ENCODE results near the gene PITRM1.

Gene PITRM1

GRCh38 chr10:3105166-3105565 is 67.4 kb downstream of the PITRM1 start:
- no peak overlapping the region for H3K27ac ChIP-seq (replicated peaks)
- no peaks in the 10 kb centered on the region for H3K27me3 ChIP-seq (ENCODE audit: insufficient read depth, poor library complexity, severe bottlenecking)
- TF ChIP-seq GABPA (IDR thresholded peaks at IDR 0.05; ENCODE audit: low read depth) (no peak), SPI1 (IDR thresholded peaks at IDR 0.05; ENCODE audit: borderline replicate concordance, low read depth) (no peak), POLR2AphosphoS5 (IDR thresholded peaks at IDR 0.05; ENCODE audit: low read depth) (no peak), CTCF (IDR thresholded peaks at IDR 0.05; ENCODE audit: insufficient read depth, low read length) (no peak), REST (IDR thresholded peaks at IDR 0.05; ENCODE audit: insufficient replicate concordance, low read depth) (no peak)
- DNase-seq (ENCODE audit: low read depth in 1 of 2, low spot score in 1 of 2): no peak
- H3K4me3 ChIP-seq (replicated peaks; ENCODE audit: insufficient read depth, low read length): no peak overlapping the region

- Histone ChIP-seq H3K4me3 (replicated peaks; ENCODE audit: insufficient read depth, low read length) (no peak overlapping the region), H3K27ac (replicated peaks) (no peak overlapping the region), H3K27me3 (ENCODE audit: insufficient read depth, poor library complexity, severe bottlenecking) (no peaks in the 10 kb centered on the region)
- no peak for TF ChIP-seq SPI1 (IDR thresholded peaks at IDR 0.05; ENCODE audit: borderline replicate concordance, low read depth)
- no peak for TF ChIP-seq CTCF (IDR thresholded peaks at IDR 0.05; ENCODE audit: insufficient read depth, low read length)
- no peak for TF ChIP-seq REST (IDR thresholded peaks at IDR 0.05; ENCODE audit: insufficient replicate concordance, low read depth)
- no peak for TF ChIP-seq GABPA (IDR thresholded peaks at IDR 0.05; ENCODE audit: low read depth)
- no peak for TF ChIP-seq POLR2AphosphoS5 (IDR thresholded peaks at IDR 0.05; ENCODE audit: low read depth)
- DNase-seq (ENCODE audit: low read depth in 1 of 2, low spot score in 1 of 2): no peak
Observed at GRCh38 chr10:3104251-3104918, 68.2 kb downstream of the PITRM1 start.

- Histone ChIP-seq H3K4me3 (replicated peaks; ENCODE audit: insufficient read depth, low read length) (no peak overlapping the region), H3K27me3 (ENCODE audit: insufficient read depth, poor library complexity, severe bottlenecking) (no peaks in the 10 kb centered on the region), H3K27ac (replicated peaks) (no peak overlapping the region)
- no peak for DNase-seq (ENCODE audit: low read depth in 1 of 2, low spot score in 1 of 2)
- TF ChIP-seq SPI1 (IDR thresholded peaks at IDR 0.05; ENCODE audit: borderline replicate concordance, low read depth) (no peak), GABPA (IDR thresholded peaks at IDR 0.05; ENCODE audit: low read depth) (no peak), REST (IDR thresholded peaks at IDR 0.05; ENCODE audit: insufficient replicate concordance, low read depth) (no peak), CTCF (IDR thresholded peaks at IDR 0.05; ENCODE audit: insufficient read depth, low read length) (no peak)
Observed at GRCh38 chr10:3103646-3104045, 68.9 kb downstream of the PITRM1 start.
